H1 (cell line): ENCODE measurements around the gene RNF41. TPM values are rescaled to one million over a fixed set of nuclear protein-coding genes. Genes with fewer than 3 reads are reported as not detected.

ENCODE experiments used
- NANOG ChIP-seq: IDR thresholded peaks from 2 replicates; pipeline ENCODE4 v1.6.1; 2011; ENCODE audit warnings: low read length, low read depth, mild to moderate bottlenecking, inconsistent platforms; ENCODE audit not compliant: insufficient read depth, poor library complexity, severe bottlenecking
- RBBP5 ChIP-seq: IDR thresholded peaks from 2 replicates; pipeline ENCODE4 v1.7.1; 2012; ENCODE audit warnings: low read depth, mild to moderate bottlenecking, inconsistent platforms, low read length, moderate library complexity, borderline replicate concordance
- SUZ12 ChIP-seq: fragments of 200-600 bp; sonication (generic); IDR thresholded peaks from 2 replicates; pipeline ENCODE4 v1.6.1; 2012; ENCODE audit warnings: mild to moderate bottlenecking, inconsistent platforms, low read length, moderate library complexity, mixed read lengths
- polyA plus RNA-seq, 7 experiments: library from polyadenylated mRNA; depleted of rRNA in 3 of 7; stranded (reverse) in 5 of 7; unstranded in 2 of 7; fragments of >200 nt in 5 of 7; fragments of 200-250 nt in 2 of 7; gene quantifications; 1 replicate in 5 of 7; 2 replicates in 1 of 7; 4 replicates in 1 of 7; pipeline versions ENCODE4 v1.2.1 to v1.2.3, GENCODE V29; 2011 to 2013; ENCODE audit warnings: missing spikeins in 2 of 7, mixed read lengths in 2 of 7
- total RNA-seq: library from RNA; stranded (reverse); fragmentation: NEBNext Ultra II Directional; extraction: Animal tissue kit (Norgen Biotek cat#: 25700); gene quantifications from 2 replicates; pipeline ENCODE4 v1.2.1, GENCODE V29; 2021
- TF ChIP-seq, protein P1 (sequence below): IDR thresholded peaks from 2 replicates; pipeline ENCODE4 v1.6.1; 2011; ENCODE audit warnings: low read length, improper control_type of control experiment

Gene RNF41
- total and polyA plus RNA-seq, 2 of the 8 experiments (the other 6 are each of a cell fraction or from before 2014, with no cell fraction given) = 55.5 to 98.6 TPM

- TF ChIP-seq, protein P1, sequence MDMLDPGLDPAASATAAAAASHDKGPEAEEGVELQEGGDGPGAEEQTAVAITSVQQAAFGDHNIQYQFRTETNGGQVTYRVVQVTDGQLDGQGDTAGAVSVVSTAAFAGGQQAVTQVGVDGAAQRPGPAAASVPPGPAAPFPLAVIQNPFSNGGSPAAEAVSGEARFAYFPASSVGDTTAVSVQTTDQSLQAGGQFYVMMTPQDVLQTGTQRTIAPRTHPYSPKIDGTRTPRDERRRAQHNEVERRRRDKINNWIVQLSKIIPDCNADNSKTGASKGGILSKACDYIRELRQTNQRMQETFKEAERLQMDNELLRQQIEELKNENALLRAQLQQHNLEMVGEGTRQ = no peak
- TF ChIP-seq SUZ12 = no peak
- TF ChIP-seq NANOG = no peak
- TF ChIP-seq RBBP5 = 0 out of 2 replicates have a peak, but pooled peaks have one; percentile 69
These were observed at the start of gene RNF41 (continued) for GRCh38 chr12:56221757-56222530.
